ENCODE data around the gene HRG.
"Not testable (repeated sequence)": the region's sequence is repeated elsewhere in the genome, so short reads cannot be mapped to it uniquely, and the experiment has no call there.

Gene HRG

GRCh38 chr3:186628756-186629155 lies 37.1 kb upstream of the HRG start:
- peaks cover 6% of the 10 kb centered on the region for H3K27me3 Mint-ChIP-seq
- H3K27ac Mint-ChIP-seq = no peak overlapping the region
- H3K4me3 Mint-ChIP-seq = no peak overlapping the region
- no peaks in the 10 kb centered on the region for H3K9me3 Mint-ChIP-seq (ENCODE audit: low read depth)
- no peaks in the 10 kb centered on the region for H3K4me1 Mint-ChIP-seq (ENCODE audit: low read depth)
- no peaks in the 10 kb centered on the region for H3K36me3 Mint-ChIP-seq

GRCh38 chr3:186630950-186631641 lies 34.7 kb upstream of the HRG start:
- no peaks in the 10 kb centered on the region for H3K4me1 Mint-ChIP-seq (ENCODE audit: low read depth)
- H3K27me3 Mint-ChIP-seq = peaks cover 6% of the 10 kb centered on the region
- H3K9me3 Mint-ChIP-seq (ENCODE audit: low read depth) = no peaks in the 10 kb centered on the region
- no peak overlapping the region for H3K27ac Mint-ChIP-seq
- H3K36me3 Mint-ChIP-seq = no peaks in the 10 kb centered on the region
- no peak overlapping the region for H3K4me3 Mint-ChIP-seq

GRCh38 chr3:186633481-186633880 lies 32.3 kb upstream of the HRG start:
- H3K9me3 Mint-ChIP-seq (ENCODE audit: low read depth) = no peaks in the 10 kb centered on the region
- H3K4me3 Mint-ChIP-seq = no peak overlapping the region
- no peaks in the 10 kb centered on the region for H3K36me3 Mint-ChIP-seq
- peaks cover 7% of the 10 kb centered on the region for H3K27me3 Mint-ChIP-seq
- H3K4me1 Mint-ChIP-seq (ENCODE audit: low read depth) = no peaks in the 10 kb centered on the region
- H3K27ac Mint-ChIP-seq = no peak overlapping the region

GRCh38 chr3:186634207-186634606 lies 31.6 kb upstream of the HRG start:
- H3K4me3 Mint-ChIP-seq; H3K27ac Mint-ChIP-seq; H3K36me3 Mint-ChIP-seq; H3K9me3 Mint-ChIP-seq (ENCODE audit: low read depth); H3K4me1 Mint-ChIP-seq (ENCODE audit: low read depth); H3K27me3 Mint-ChIP-seq: not testable (repeated sequence)

GRCh38 chr3:186635532-186635931 lies 30.3 kb upstream of the HRG start:
- Mint-ChIP-seq H3K27me3 (peaks cover 3% of the 10 kb centered on the region), H3K36me3 (no peaks in the 10 kb centered on the region), H3K4me3 (no peak overlapping the region), H3K4me1 (ENCODE audit: low read depth) (no peaks in the 10 kb centered on the region), H3K9me3 (ENCODE audit: low read depth) (no peaks in the 10 kb centered on the region), H3K27ac (no peak overlapping the region)

- H3K36me3 Mint-ChIP-seq = no peaks in the 10 kb centered on the region
- H3K4me1 Mint-ChIP-seq (ENCODE audit: low read depth) = peaks cover 1% of the 10 kb centered on the region
- H3K27me3 Mint-ChIP-seq = peaks cover 3% of the 10 kb centered on the region
- H3K9me3 Mint-ChIP-seq (ENCODE audit: low read depth) = no peaks in the 10 kb centered on the region
- H3K27ac Mint-ChIP-seq = no peak overlapping the region
- H3K4me3 Mint-ChIP-seq = no peak overlapping the region
These were observed 29.3 kb upstream of the HRG start for GRCh38 chr3:186636536-186636935.

GRCh38 chr3:186637686-186638085 lies 28.1 kb upstream of the HRG start:
- H3K4me1 Mint-ChIP-seq (ENCODE audit: low read depth) = peaks cover 8% of the 10 kb centered on the region
- H3K36me3 Mint-ChIP-seq = no peaks in the 10 kb centered on the region
- H3K27me3 Mint-ChIP-seq = peaks cover 3% of the 10 kb centered on the region
- no peak overlapping the region for H3K4me3 Mint-ChIP-seq
- H3K9me3 Mint-ChIP-seq (ENCODE audit: low read depth) = no peaks in the 10 kb centered on the region
- H3K27ac Mint-ChIP-seq = no peak overlapping the region

- peaks cover 14% of the 10 kb centered on the region for H3K4me1 Mint-ChIP-seq (ENCODE audit: low read depth)
- peaks cover 3% of the 10 kb centered on the region for H3K27me3 Mint-ChIP-seq
- H3K9me3 Mint-ChIP-seq (ENCODE audit: low read depth) = no peaks in the 10 kb centered on the region
- no peak overlapping the region for H3K4me3 Mint-ChIP-seq
- no peaks in the 10 kb centered on the region for H3K36me3 Mint-ChIP-seq
- H3K27ac Mint-ChIP-seq = no peak overlapping the region
These were observed 27.6 kb upstream of the HRG start for GRCh38 chr3:186638259-186638658.

- Mint-ChIP-seq H3K4me3 (no peak within 1 kb of the TSS), H3K27me3 (peaks cover 3% of the 10 kb centered on the region), H3K27ac (no peak within 1 kb of the TSS), H3K9me3 (ENCODE audit: low read depth) (no peaks in the 10 kb centered on the region), H3K4me1 (ENCODE audit: low read depth) (peaks cover 23% of the 10 kb centered on the region), H3K36me3 (no peaks in the 10 kb centered on the region)
These were observed 25.9 kb upstream of the HRG start, which contains the start of gene FETUB for GRCh38 chr3:186639778-186640472. TSS of gene FETUB (plus strand) at chr3:186640399. CDS start at chr3:186640461, 62 bp downstream.

GRCh38 chr3:186640473-186640818 lies 25.4 kb upstream of the HRG start:
- Mint-ChIP-seq H3K27me3 (peaks cover 3% of the 10 kb centered on the region), H3K9me3 (ENCODE audit: low read depth) (no peaks in the 10 kb centered on the region), H3K36me3 (no peaks in the 10 kb centered on the region), H3K27ac (no peak overlapping the region), H3K4me3 (no peak overlapping the region), H3K4me1 (ENCODE audit: low read depth) (peaks cover 23% of the 10 kb centered on the region)

GRCh38 chr3:186640929-186641328 lies 24.9 kb upstream of the HRG start:
- H3K36me3 Mint-ChIP-seq = no peaks in the 10 kb centered on the region
- peaks cover 3% of the 10 kb centered on the region for H3K27me3 Mint-ChIP-seq
- H3K27ac Mint-ChIP-seq = no peak overlapping the region
- no peaks in the 10 kb centered on the region for H3K9me3 Mint-ChIP-seq (ENCODE audit: low read depth)
- H3K4me1 Mint-ChIP-seq (ENCODE audit: low read depth) = peaks cover 23% of the 10 kb centered on the region
- H3K4me3 Mint-ChIP-seq = no peak overlapping the region

- peaks cover under 1% of the 10 kb centered on the region for H3K27me3 Mint-ChIP-seq
- H3K9me3 Mint-ChIP-seq (ENCODE audit: low read depth) = no peaks in the 10 kb centered on the region
- peaks cover 23% of the 10 kb centered on the region for H3K4me1 Mint-ChIP-seq (ENCODE audit: low read depth)
- H3K4me3 Mint-ChIP-seq = no peak overlapping the region
- H3K27ac Mint-ChIP-seq = no peak overlapping the region
- no peaks in the 10 kb centered on the region for H3K36me3 Mint-ChIP-seq
These were observed 23.8 kb upstream of the HRG start for GRCh38 chr3:186642014-186642413.

GRCh38 chr3:186643493-186643892 lies 22.3 kb upstream of the HRG start:
- Mint-ChIP-seq H3K36me3 (no peaks in the 10 kb centered on the region), H3K27me3 (no peaks in the 10 kb centered on the region), H3K4me1 (ENCODE audit: low read depth) (peaks cover 23% of the 10 kb centered on the region), H3K4me3 (no peak overlapping the region), H3K9me3 (ENCODE audit: low read depth) (no peaks in the 10 kb centered on the region), H3K27ac (peak overlapping the region; percentile 37)

- H3K27me3 Mint-ChIP-seq = no peaks in the 10 kb centered on the region
- H3K27ac Mint-ChIP-seq = no peak overlapping the region
- H3K9me3 Mint-ChIP-seq (ENCODE audit: low read depth) = no peaks in the 10 kb centered on the region
These were observed 21.1 kb upstream of the HRG start for GRCh38 chr3:186644683-186645082.

GRCh38 chr3:186646106-186646505 lies 19.7 kb upstream of the HRG start:
- no peaks in the 10 kb centered on the region for H3K27me3 Mint-ChIP-seq
- no peaks in the 10 kb centered on the region for H3K9me3 Mint-ChIP-seq (ENCODE audit: low read depth)
- no peak overlapping the region for H3K4me3 Mint-ChIP-seq
- H3K27ac Mint-ChIP-seq = no peak overlapping the region
- H3K4me1 Mint-ChIP-seq (ENCODE audit: low read depth) = peaks cover 22% of the 10 kb centered on the region
- no peaks in the 10 kb centered on the region for H3K36me3 Mint-ChIP-seq

More at GRCh38 chr3:186644683-186645082, 21.1 kb upstream of the HRG start:
- no peaks in the 10 kb centered on the region for H3K36me3 Mint-ChIP-seq
- peaks cover 23% of the 10 kb centered on the region for H3K4me1 Mint-ChIP-seq (ENCODE audit: low read depth)
- H3K4me3 Mint-ChIP-seq = no peak overlapping the region

GRCh38 chr3:186646841-186647240 lies 19.0 kb upstream of the HRG start:
- no peaks in the 10 kb centered on the region for H3K9me3 Mint-ChIP-seq (ENCODE audit: low read depth)
- H3K27me3 Mint-ChIP-seq = no peaks in the 10 kb centered on the region
- H3K27ac Mint-ChIP-seq = no peak overlapping the region
- H3K4me1 Mint-ChIP-seq (ENCODE audit: low read depth) = peaks cover 21% of the 10 kb centered on the region
- H3K36me3 Mint-ChIP-seq = no peaks in the 10 kb centered on the region
- H3K4me3 Mint-ChIP-seq = no peak overlapping the region
